ENCODE results near the gene ZGPAT. TPM values are rescaled to one million over a fixed set of nuclear protein-coding genes. Genes with fewer than 3 reads are reported as not detected.

ZGPAT gene
- total and polyA plus RNA-seq, 2 of the 4 experiments (the other 2 are of a cell fraction) = 13.4 to 20.2 TPM

GRCh38 chr20:63702036-63702665, 5.7 kb upstream of the ZGPAT start:
- peaks cover 26% of the 10 kb centered on the region for H3K4me1 ChIP-seq (ENCODE audit: control insufficient read depth, insufficient read depth, low read length)
- H4K8ac ChIP-seq (ENCODE audit: low read depth in 2 of 2, low read length in 2 of 2) = no peak overlapping the region
- ChIA-PET CTCF (no interaction called here), POLR2A (ENCODE audit: unreplicated experiment) (no interaction called here)
- in situ Hi-C loops (cut with MboI; ENCODE audit: low sequenced_read_pairs) = loop anchor here (10.0 kb wide), 1 partner anchor 163 kb away; the partner anchor contains the start of genes ABHD16B and TPD52L2
- no peak overlapping the region for H3K4me3 ChIP-seq (ENCODE audit: insufficient read depth, low read depth, low read length)
- no peak overlapping the region for H2BK15ac ChIP-seq (ENCODE audit: low read depth, low read length)
- ATAC-seq (ENCODE audit: low read depth) = no peak
- H2AFZ ChIP-seq (replicated peaks; ENCODE audit: low read length, poor library complexity) = no peak overlapping the region
- H3K9me3 ChIP-seq (ENCODE audit: control insufficient read depth, insufficient read depth, low read length) = no peaks in the 10 kb centered on the region
- no peak overlapping the region for H4K91ac ChIP-seq (ENCODE audit: insufficient read depth, low read depth, low read length)
- dilution Hi-C loops (cut with HindIII; ENCODE audit: low sequenced_read_pairs, unreplicated experiment) = no loop called here
- no peak overlapping the region for H4K5ac ChIP-seq (ENCODE audit: low read depth, low read length)
- no peaks in the 10 kb centered on the region for H3K9me1 ChIP-seq (ENCODE audit: insufficient read depth, low read length)
- H3K56ac ChIP-seq (ENCODE audit: extremely low read depth, insufficient read depth, low read length) = no peak overlapping the region
- H3K14ac ChIP-seq (replicated peaks; ENCODE audit: low read depth, low read length) = no peak overlapping the region
- H3K18ac ChIP-seq (ENCODE audit: low read depth, low read length) = no peak overlapping the region
- H3K27ac ChIP-seq (ENCODE audit: insufficient read depth, low read length) = no peak overlapping the region
- intact Hi-C loops (cut with micrococcal nuclease) = no loop called here
- peak overlapping the region; percentile 27; the same call in 1 of the 2 replicates for H2AK5ac ChIP-seq (ENCODE audit: low read depth, low read length)
- no peak overlapping the region for H3K9ac ChIP-seq (ENCODE audit: low read depth, low read length)
- no peaks in the 10 kb centered on the region for H3K27me3 ChIP-seq (ENCODE audit: control insufficient read depth, insufficient read depth, low read length)
- no peak overlapping the region for H3K4ac ChIP-seq (ENCODE audit: low read depth, low read length)
- TF ChIP-seq, protein P1, sequence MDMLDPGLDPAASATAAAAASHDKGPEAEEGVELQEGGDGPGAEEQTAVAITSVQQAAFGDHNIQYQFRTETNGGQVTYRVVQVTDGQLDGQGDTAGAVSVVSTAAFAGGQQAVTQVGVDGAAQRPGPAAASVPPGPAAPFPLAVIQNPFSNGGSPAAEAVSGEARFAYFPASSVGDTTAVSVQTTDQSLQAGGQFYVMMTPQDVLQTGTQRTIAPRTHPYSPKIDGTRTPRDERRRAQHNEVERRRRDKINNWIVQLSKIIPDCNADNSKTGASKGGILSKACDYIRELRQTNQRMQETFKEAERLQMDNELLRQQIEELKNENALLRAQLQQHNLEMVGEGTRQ (IDR thresholded peaks at IDR 0.05; ENCODE audit: low read depth, low read length) = no peak
- TF ChIP-seq NFE2L2 (IDR thresholded peaks at IDR 0.05; ENCODE audit: low read depth, low read length) (no peak), MAFK (IDR thresholded peaks at IDR 0.05; ENCODE audit: low read depth, low read length) (no peak), POLR2A (IDR thresholded peaks at IDR 0.05; ENCODE audit: low read depth, low read length) (no peak), CEBPB (IDR thresholded peaks at IDR 0.05; ENCODE audit: low read depth, low read length) (no peak), MXI1 (IDR thresholded peaks at IDR 0.05; ENCODE audit: borderline replicate concordance, low read depth, low read length) (no peak), RFX5 (IDR thresholded peaks at IDR 0.05; ENCODE audit: low read depth, low read length) (no peak), CHD1 (IDR thresholded peaks at IDR 0.05; ENCODE audit: low read depth, low read length) (no peak), RCOR1 (IDR thresholded peaks at IDR 0.05; ENCODE audit: insufficient replicate concordance, low read length) (no peak), BHLHE40 (IDR thresholded peaks at IDR 0.05; ENCODE audit: low read depth, low read length) (no peak), SMC3 (IDR thresholded peaks at IDR 0.05; ENCODE audit: low read depth, low read length) (no peak), MAZ (IDR thresholded peaks at IDR 0.05; ENCODE audit: borderline replicate concordance, low read depth, low read length) (no peak), RAD21 (IDR thresholded peaks at IDR 0.05; ENCODE audit: low read length) (no peak), FOS (IDR thresholded peaks at IDR 0.05; ENCODE audit: low read depth, low read length) (no peak)
- TF ChIP-seq, protein P2, sequence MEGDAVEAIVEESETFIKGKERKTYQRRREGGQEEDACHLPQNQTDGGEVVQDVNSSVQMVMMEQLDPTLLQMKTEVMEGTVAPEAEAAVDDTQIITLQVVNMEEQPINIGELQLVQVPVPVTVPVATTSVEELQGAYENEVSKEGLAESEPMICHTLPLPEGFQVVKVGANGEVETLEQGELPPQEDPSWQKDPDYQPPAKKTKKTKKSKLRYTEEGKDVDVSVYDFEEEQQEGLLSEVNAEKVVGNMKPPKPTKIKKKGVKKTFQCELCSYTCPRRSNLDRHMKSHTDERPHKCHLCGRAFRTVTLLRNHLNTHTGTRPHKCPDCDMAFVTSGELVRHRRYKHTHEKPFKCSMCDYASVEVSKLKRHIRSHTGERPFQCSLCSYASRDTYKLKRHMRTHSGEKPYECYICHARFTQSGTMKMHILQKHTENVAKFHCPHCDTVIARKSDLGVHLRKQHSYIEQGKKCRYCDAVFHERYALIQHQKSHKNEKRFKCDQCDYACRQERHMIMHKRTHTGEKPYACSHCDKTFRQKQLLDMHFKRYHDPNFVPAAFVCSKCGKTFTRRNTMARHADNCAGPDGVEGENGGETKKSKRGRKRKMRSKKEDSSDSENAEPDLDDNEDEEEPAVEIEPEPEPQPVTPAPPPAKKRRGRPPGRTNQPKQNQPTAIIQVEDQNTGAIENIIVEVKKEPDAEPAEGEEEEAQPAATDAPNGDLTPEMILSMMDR (conservative IDR thresholded peaks at IDR 0.05; ENCODE audit: low read depth, low read length) = no peak
- TF ChIP-seq, protein P3, sequence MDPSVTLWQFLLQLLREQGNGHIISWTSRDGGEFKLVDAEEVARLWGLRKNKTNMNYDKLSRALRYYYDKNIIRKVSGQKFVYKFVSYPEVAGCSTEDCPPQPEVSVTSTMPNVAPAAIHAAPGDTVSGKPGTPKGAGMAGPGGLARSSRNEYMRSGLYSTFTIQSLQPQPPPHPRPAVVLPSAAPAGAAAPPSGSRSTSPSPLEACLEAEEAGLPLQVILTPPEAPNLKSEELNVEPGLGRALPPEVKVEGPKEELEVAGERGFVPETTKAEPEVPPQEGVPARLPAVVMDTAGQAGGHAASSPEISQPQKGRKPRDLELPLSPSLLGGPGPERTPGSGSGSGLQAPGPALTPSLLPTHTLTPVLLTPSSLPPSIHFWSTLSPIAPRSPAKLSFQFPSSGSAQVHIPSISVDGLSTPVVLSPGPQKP (IDR thresholded peaks at IDR 0.05; ENCODE audit: borderline replicate concordance, low read depth, low read length) = no peak
- H4K20me1 ChIP-seq (ENCODE audit: insufficient read depth, low read length) = no peaks in the 10 kb centered on the region
- no peak for DNase-seq
- H2BK120ac ChIP-seq (ENCODE audit: low read depth, low read length) = no peak overlapping the region
- H3K4me2 ChIP-seq (ENCODE audit: low read depth, low read length) = no peak overlapping the region
- H3K36me3 ChIP-seq (ENCODE audit: control insufficient read depth, insufficient read depth, low read length) = peaks cover 31% of the 10 kb centered on the region
- 85% methylated on average over 9 of the region's 16 CpGs; no CpG with 5 or more reads in 1 of the 2 experiments for WGBS, 2 experiments (ENCODE audit: extremely low coverage in 2 of 2, insufficient read length in 1 of 2)
- no peak overlapping the region for H2BK5ac ChIP-seq (ENCODE audit: low read depth, low read length, poor library complexity, severe bottlenecking)
- no peak overlapping the region for H2BK20ac ChIP-seq (ENCODE audit: low read depth, low read length)
- no TSS peak for BruUV-seq (replicated peaks)
- peaks cover 29 to 77% of the 10 kb centered on the region in 2 experiments for H3K79me1 ChIP-seq (ENCODE audit: low read depth in 1 of 2, low read length in 2 of 2)
- H2AK9ac ChIP-seq (replicated peaks; ENCODE audit: low read depth, low read length, poor library complexity) = peak overlapping the region; percentile 1
- no peak overlapping the region for H3K23ac ChIP-seq (ENCODE audit: low read depth, low read length)

All from IMR-90 (cell line).